ENCODE measurements around the gene HSD3B7. TPM values are rescaled to one million over a fixed set of nuclear protein-coding genes. Genes with fewer than 3 reads are reported as not detected.

HSD3B7 gene
- total RNA-seq, 2 experiments from 2014 or later, result 0.45 to 1.3 TPM

GRCh38 chr16:30951750-30952149, 33.3 kb upstream of the HSD3B7 start:
- TF ChIP-seq, protein P1, sequence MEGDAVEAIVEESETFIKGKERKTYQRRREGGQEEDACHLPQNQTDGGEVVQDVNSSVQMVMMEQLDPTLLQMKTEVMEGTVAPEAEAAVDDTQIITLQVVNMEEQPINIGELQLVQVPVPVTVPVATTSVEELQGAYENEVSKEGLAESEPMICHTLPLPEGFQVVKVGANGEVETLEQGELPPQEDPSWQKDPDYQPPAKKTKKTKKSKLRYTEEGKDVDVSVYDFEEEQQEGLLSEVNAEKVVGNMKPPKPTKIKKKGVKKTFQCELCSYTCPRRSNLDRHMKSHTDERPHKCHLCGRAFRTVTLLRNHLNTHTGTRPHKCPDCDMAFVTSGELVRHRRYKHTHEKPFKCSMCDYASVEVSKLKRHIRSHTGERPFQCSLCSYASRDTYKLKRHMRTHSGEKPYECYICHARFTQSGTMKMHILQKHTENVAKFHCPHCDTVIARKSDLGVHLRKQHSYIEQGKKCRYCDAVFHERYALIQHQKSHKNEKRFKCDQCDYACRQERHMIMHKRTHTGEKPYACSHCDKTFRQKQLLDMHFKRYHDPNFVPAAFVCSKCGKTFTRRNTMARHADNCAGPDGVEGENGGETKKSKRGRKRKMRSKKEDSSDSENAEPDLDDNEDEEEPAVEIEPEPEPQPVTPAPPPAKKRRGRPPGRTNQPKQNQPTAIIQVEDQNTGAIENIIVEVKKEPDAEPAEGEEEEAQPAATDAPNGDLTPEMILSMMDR (IDR thresholded peaks at IDR 0.05), result no peak
- intact Hi-C loops (cut with micrococcal nuclease), result no loop called here
- Mint-ChIP-seq H3K4me3 (no peak overlapping the region), H3K36me3 (ENCODE audit: low read depth) (no peaks in the 10 kb centered on the region), H3K27me3 (no peaks in the 10 kb centered on the region), H3K27ac (no peak overlapping the region), H3K9me3 (no peaks in the 10 kb centered on the region), H3K4me1 (ENCODE audit: low read depth) (peaks cover 29% of the 10 kb centered on the region)
- CTCF ChIA-PET, result interaction anchor here (0.6 to 3.5 kb wide), 2 partner anchors 9 to 16 kb away, joined by 3 to 50 read pairs; no protein-coding TSS in a partner anchor
- DNase-seq (no peak), ATAC-seq (no peak)
- POLR2A ChIA-PET, result interaction anchor here (2.0 kb wide), 1 partner anchor 229 kb away, joined by 6 read pairs; the partner anchor contains the start of gene FUS

DNA sequence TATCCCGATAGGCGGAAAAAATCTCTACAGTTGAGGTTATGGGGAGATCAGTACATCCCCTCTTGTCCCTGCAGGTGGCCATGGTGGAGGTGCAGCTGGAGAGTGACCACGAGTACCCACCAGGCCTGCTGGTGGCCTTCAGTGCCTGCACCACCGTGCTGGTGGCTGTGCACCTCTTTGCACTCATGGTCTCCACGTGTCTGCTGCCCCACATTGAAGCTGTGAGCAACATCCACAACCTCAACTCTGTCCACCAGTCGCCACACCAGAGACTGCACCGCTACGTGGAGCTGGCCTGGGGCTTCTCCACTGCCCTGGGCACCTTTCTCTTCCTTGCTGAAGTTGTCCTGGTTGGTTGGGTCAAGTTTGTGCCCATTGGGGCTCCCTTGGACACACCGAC, 31.9 kb upstream of the HSD3B7 start:
- Mint-ChIP-seq H3K4me3 (no peak overlapping the region), H3K27me3 (no peaks in the 10 kb centered on the region), H3K4me1 (ENCODE audit: low read depth) (peaks cover 29% of the 10 kb centered on the region), H3K27ac (no peak overlapping the region), H3K9me3 (no peaks in the 10 kb centered on the region), H3K36me3 (ENCODE audit: low read depth) (no peaks in the 10 kb centered on the region)
- CTCF ChIA-PET, result interaction anchor here (0.6 to 3.5 kb wide), 13 partner anchors 11 to 916 kb away, joined by 3 to 50 read pairs (median 6); partner anchors contain the start of genes HSD3B7, KAT8, ZNF646 and ZNF668
- intact Hi-C loops (cut with micrococcal nuclease), result no loop called here
- TF ChIP-seq, protein P1 (IDR thresholded peaks at IDR 0.05), result no peak
- ATAC-seq, result no peak
- no peak for DNase-seq
- POLR2A ChIA-PET, result interaction anchor here (0.6 to 2.1 kb wide), 7 partner anchors 9 to 229 kb away, joined by 3 to 8 read pairs (median 3); partner anchors contain the start of genes ZNF646 and ZNF668

GRCh38 chr16:30953511-30954124, 31.4 kb upstream of the HSD3B7 start:
- TF ChIP-seq, protein P1 (IDR thresholded peaks at IDR 0.05), result peak; percentile 93
- ChIA-PET CTCF (interaction anchor here (0.6 to 3.5 kb wide), 26 partner anchors 9 to 915 kb away, joined by 3 to 50 read pairs (median 5); partner anchors contain the start of genes ARMC5, HSD3B7, KAT8 and ZNF646), POLR2A (interaction anchor here (0.6 to 2.1 kb wide), 8 partner anchors 10 to 229 kb away, joined by 3 to 8 read pairs (median 4); partner anchors contain the start of genes ZNF646 and ZNF668)
- ATAC-seq (peak; percentile 25), DNase-seq (peak; percentile 86)
- no peaks in the 10 kb centered on the region for H3K27me3 Mint-ChIP-seq
- peaks cover 31% of the 10 kb centered on the region for H3K4me1 Mint-ChIP-seq (ENCODE audit: low read depth)
- H3K27ac Mint-ChIP-seq, result no peak overlapping the region
- intact Hi-C loops (cut with micrococcal nuclease), result no loop called here
- H3K36me3 Mint-ChIP-seq (ENCODE audit: low read depth), result peaks cover 3% of the 10 kb centered on the region
- no peaks in the 10 kb centered on the region for H3K9me3 Mint-ChIP-seq
- H3K4me3 Mint-ChIP-seq, result no peak overlapping the region

- ChIA-PET CTCF (interaction anchor here (1.2 to 3.5 kb wide), 7 partner anchors 13 to 505 kb away, joined by 3 to 50 read pairs (median 6); partner anchors contain the start of gene ARMC5), POLR2A (no interaction called here)
- no peak overlapping the region for H3K27ac Mint-ChIP-seq
Measured at GRCh38 chr16:30954993-30955392, 30.0 kb upstream of the HSD3B7 start.

More at GRCh38 chr16:30954993-30955392, 30.0 kb upstream of the HSD3B7 start:
- Mint-ChIP-seq H3K27me3 (no peaks in the 10 kb centered on the region), H3K36me3 (ENCODE audit: low read depth) (peaks cover 15% of the 10 kb centered on the region), H3K4me1 (ENCODE audit: low read depth) (peaks cover 38% of the 10 kb centered on the region), H3K9me3 (no peaks in the 10 kb centered on the region), H3K4me3 (no peak overlapping the region)
- ATAC-seq, result no peak
- DNase-seq, result no peak
- TF ChIP-seq, protein P1 (IDR thresholded peaks at IDR 0.05), result no peak
- intact Hi-C loops (cut with micrococcal nuclease), result no loop called here
